ENCODE results near the gene TLN1.

The TLN1 gene

GRCh38 chr9:35725362-35725761, 6.6 kb downstream of the TLN1 start:
- Histone ChIP-seq H3K4me3 (no peak overlapping the region), H3K27ac (peak overlapping the region; percentile 27 to 63)
- TF ChIP-seq CTCF (IDR thresholded peaks at IDR 0.05) = no peak
- DNase-seq (ENCODE audit: low spot score) = no peak

- DNase-seq (ENCODE audit: low spot score) = no peak
- no peak for TF ChIP-seq CTCF (IDR thresholded peaks at IDR 0.05)
- Histone ChIP-seq H3K4me3 (no peak overlapping the region), H3K27ac (peak overlapping the region in 1 of 2 donors; percentile 49)
Observed at GRCh38 chr9:35723908-35724307, 8.1 kb downstream of the TLN1 start.

GRCh38 chr9:35723426-35723825, 8.6 kb downstream of the TLN1 start:
- H3K27ac ChIP-seq = peak overlapping the region in 1 of 2 donors; percentile 49
- TF ChIP-seq CTCF (IDR thresholded peaks at IDR 0.05) = no peak
- no peak overlapping the region for H3K4me3 ChIP-seq
- DNase-seq (ENCODE audit: low spot score) = no peak

GRCh38 chr9:35719546-35719945, 12.4 kb downstream of the TLN1 start:
- no peak for DNase-seq (ENCODE audit: low spot score)
- H3K4me3 ChIP-seq = no peak overlapping the region
- peak overlapping the region in 1 of 2 donors; percentile 13 for H3K27ac ChIP-seq
- no peak for TF ChIP-seq CTCF (IDR thresholded peaks at IDR 0.05)

GRCh38 chr9:35718721-35719511, 13.1 kb downstream of the TLN1 start:
- H3K4me3 ChIP-seq = no peak overlapping the region
- no peak for DNase-seq (ENCODE audit: low spot score)
- TF ChIP-seq CTCF (IDR thresholded peaks at IDR 0.05) = no peak
- peak overlapping the region in 1 of 2 donors; percentile 13 for H3K27ac ChIP-seq

- Histone ChIP-seq H3K4me3 (no peak overlapping the region), H3K27ac (peak overlapping the region in 1 of 2 donors; percentile 63)
- TF ChIP-seq CTCF (IDR thresholded peaks at IDR 0.05) = no peak
- DNase-seq (ENCODE audit: low spot score) = no peak
Observed at GRCh38 chr9:35717132-35717870, 14.7 kb downstream of the TLN1 start.

Data from coronary artery (tissue), 2 donors.